Measurements from ENCODE around the gene STRN. TPM values are rescaled to one million over a fixed set of nuclear protein-coding genes. Genes with fewer than 3 reads are reported as not detected.

STRN gene
- total and polyA plus RNA-seq, 9 of the 15 experiments (the other 6 are each of a cell fraction or from before 2014, with no cell fraction given) = 1.3 to 31.2 (median 20.0) TPM

GRCh38 chr2:36906277-36906676 lies 60.1 kb downstream of the STRN start:
- ATAC-seq (no peak), DNase-seq (ENCODE audit: extremely low read depth in 1 of 4, low spot score in 3 of 4) (no peak), FAIRE-seq (no peak)
- Histone ChIP-seq H3K27ac (ENCODE audit: extremely low read depth, low read depth, low read length) (no peak overlapping the region), H3K4me3 (no peak overlapping the region), H3K9me1 (ENCODE audit: control insufficient read depth, insufficient read depth, low read length) (no peaks in the 10 kb centered on the region), H3K36me3 (ENCODE audit: control insufficient read depth, insufficient read depth, low read length) (peaks cover 5% of the 10 kb centered on the region; the same call in 2 of the 3 replicates), H3K4me1 (replicated peaks in 1 of 2; ENCODE audit: control insufficient read depth in 2 of 2, insufficient read depth in 2 of 2, low read length in 2 of 2) (no peaks in the 10 kb centered on the region), H2AFZ (ENCODE audit: low read depth, low read length) (no peak overlapping the region), H3K79me2 (ENCODE audit: control insufficient read depth, insufficient read depth, low read length) (no peaks in the 10 kb centered on the region), H3K27me3 (ENCODE audit: control insufficient read depth in 2 of 2, insufficient read depth in 2 of 2, low read length in 2 of 2) (no peaks in the 10 kb centered on the region), H3K9ac (ENCODE audit: insufficient read depth in 1 of 2, low read depth in 2 of 2, low read length in 2 of 2) (no peak overlapping the region), H4K20me1 (replicated peaks; ENCODE audit: control insufficient read depth, insufficient read depth, low read length) (no peaks in the 10 kb centered on the region), H3K4me2 (ENCODE audit: insufficient read depth, low read length) (no peak overlapping the region), H3K9me3 (replicated peaks; ENCODE audit: control insufficient read depth, insufficient read depth, low read depth, low read length) (no peaks in the 10 kb centered on the region)
- no TSS peak for BruUV-seq (replicated peaks)
- WGBS (ENCODE audit: insufficient coverage, low coverage, missing lambda C conversion rate) = 97% methylated on average over 4 of the region's 4 CpGs
- CTCF ChIA-PET (ENCODE audit: low intra/inter-chr PET ratio) = no interaction called here
- in situ Hi-C loops (cut with MboI) = no loop called here
- TF ChIP-seq RB1 (IDR thresholded peaks at IDR 0.05; ENCODE audit: low read depth) = no peak
- TF ChIP-seq CEBPB (tag; IDR thresholded peaks at IDR 0.05) = no peak
- TF ChIP-seq HNRNPLL (IDR thresholded peaks at IDR 0.05; ENCODE audit: low read depth, low read length, poor library complexity, severe bottlenecking) = no peak
- TF ChIP-seq ZNF24 (IDR thresholded peaks at IDR 0.05) = peak; percentile 56
- no peak for TF ChIP-seq RFX5 (IDR thresholded peaks at IDR 0.05; ENCODE audit: low read depth, low read length)
- TF ChIP-seq BRCA1 (IDR thresholded peaks at IDR 0.05) = no peak
- no peak for TF ChIP-seq BRCA1 (CRISPR knock-in tag; IDR thresholded peaks at IDR 0.05)
- no peak for TF ChIP-seq ZNF140 (CRISPR knock-in tag; IDR thresholded peaks at IDR 0.05)
- TF ChIP-seq ZNF134 (CRISPR knock-in tag; conservative IDR thresholded peaks at IDR 0.05) = no peak
- no peak for TF ChIP-seq CAMTA2 (CRISPR knock-in tag; conservative IDR thresholded peaks at IDR 0.05)
- POLR2A ChIA-PET = interaction anchor here (0.7 kb wide), 1 partner anchor 116 kb away, joined by 3 read pairs; no protein-coding TSS in a partner anchor
- intact Hi-C loops (cut with micrococcal nuclease) = no loop called here

All from K562 (cell line).